DMS53 treated with DMSO at 0.1 percent for 48 hours (cell line): ENCODE data around the gene ZNF592.
A peak's percentile ranks its signal among the peaks of the same experiment; 100 is the strongest.

Experiments
- DNase-seq: peaks from one replicate; lab custom pipeline; 2025; ENCODE audit not compliant: unreplicated experiment; lab: John Stamatoyannopoulos, UW

The ZNF592 gene

DNA sequence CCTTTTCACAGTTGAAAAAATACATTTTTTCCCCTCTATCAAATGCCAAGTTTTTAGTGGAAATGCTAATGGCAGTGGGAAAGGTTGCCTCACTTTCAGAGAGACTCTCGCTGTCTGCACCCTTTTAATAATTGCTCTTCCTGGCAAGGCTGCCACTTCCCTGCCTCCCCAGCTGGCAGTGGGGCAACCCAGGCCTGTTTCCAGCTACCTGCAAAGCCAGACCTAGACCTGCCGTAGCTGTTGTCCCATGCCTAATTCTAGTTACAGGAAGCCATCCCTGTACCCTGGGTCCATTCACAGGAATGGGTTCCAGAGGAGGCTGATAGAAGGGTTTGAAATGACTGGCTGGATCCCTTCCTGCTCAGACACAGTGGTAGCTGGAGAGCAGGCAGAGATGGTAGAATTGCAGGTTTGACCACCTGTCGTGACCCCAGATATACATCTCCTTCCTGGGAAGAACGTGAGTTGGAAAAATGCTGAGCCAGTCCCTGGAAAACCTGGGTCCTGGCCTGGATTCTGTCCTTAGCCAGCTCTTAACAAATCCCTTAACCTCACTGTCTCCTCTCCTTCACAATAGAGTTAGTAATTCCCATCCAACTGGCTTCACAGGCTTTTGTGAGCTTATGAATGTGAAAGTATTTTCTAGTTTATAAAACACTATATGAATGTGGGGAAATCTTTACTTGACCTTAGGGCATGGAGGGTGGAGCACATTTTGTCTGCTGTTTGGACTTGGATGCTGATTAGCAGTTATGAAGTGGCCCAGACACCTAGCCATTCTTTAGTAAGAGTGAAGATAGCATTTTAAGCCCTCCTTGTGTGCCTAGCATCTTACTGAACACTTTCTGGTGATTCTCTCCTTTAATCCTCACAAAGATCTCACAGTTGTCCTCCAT, 55.9 kb downstream of the ZNF592 start:
- no peak for DNase-seq

DNA sequence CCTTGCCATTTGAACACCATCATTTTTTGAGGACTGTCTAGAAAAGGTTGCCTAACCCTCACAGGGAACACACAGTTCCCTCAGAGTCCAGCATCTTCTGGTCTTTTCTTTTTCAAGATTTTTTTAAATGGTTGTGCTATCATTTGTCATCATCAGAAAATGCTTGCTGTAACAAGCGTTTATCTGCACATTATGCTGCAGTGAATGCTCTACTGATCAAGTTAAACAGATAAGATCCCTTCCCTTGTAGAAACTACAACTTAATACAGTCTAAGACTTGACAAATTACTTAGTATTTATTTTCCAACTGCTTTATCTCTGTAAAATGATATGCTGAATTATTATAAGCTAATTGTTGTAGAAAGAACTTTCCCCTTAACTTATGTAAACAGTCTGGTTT, 56.8 kb downstream of the ZNF592 start:
- no peak for DNase-seq

DNA sequence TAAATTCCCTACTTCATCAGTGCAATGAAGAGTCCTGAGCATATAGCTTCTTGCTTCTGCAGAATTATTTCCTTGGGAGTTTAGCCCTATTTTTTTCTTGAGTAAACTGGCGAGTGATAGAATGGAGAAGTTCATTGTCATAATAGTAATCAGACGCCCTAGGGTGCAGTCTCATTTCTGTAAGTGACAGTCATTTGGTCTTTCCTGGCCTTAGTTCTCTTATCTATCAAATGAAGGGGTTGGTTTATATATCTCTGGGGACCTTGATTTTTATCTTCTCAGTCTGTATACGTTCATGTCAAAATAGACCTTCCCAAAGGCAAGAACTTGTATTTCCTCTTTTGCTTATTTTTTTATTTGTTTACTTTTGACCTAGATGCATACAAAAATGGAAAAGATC, 58.8 kb downstream of the ZNF592 start:
- no peak for DNase-seq

DNA sequence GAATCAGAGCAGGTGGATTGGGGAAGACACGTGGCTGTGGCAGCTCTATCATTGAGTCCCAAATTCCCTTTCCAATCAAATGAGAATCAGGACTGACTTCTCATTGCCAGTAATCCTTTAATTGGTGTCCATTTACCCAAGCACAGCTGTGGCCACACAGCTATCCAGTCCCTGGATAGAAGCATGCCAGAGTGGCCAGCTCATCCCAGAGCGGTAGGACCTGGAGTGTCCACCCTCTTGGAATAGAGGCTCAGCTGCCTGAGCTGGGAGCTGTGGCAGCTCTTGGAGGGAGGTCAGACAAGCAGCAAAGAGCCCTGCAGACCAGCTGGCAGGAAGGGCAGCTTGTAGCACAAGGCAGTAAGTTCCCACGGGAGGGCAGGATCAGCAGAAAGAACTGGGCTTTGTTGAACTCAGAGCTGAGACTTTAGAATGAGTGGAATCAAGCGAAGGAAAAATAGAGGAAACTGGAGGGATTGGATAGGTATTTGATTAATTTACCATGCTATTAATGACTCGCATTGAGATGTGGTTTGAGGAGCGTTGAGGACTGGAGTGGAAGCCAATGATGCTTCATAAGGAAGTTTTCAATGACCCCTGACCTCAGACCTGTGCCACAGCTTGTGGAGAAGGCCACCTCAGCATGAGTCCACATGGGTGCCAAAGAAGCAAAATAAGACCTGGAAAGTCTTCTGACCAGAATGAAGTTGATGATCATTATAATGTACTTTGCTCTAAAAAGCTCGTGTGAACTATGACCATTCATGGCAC, 61.9 kb downstream of the ZNF592 start:
- DNase-seq: no peak

DNA sequence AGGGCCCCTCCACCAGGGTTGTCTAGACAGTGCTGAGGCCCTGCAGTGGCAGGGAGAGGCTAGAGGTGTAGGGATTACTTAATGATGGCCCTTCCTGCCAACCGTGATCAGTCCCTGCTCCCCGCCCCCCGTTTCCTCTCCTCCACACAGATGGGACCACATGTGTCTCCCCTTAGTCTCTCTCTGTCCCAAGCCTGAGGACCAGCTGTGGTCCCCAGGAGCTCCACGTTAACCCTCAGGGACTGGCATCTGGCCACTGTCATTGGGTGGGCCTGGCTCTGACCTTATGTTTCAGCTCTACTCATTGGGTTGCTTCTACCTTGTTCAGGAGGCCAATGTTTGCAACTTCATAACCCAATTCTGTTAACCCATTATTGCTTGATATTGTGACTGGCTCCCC, 62.8 kb downstream of the ZNF592 start:
- no peak for DNase-seq

DNA sequence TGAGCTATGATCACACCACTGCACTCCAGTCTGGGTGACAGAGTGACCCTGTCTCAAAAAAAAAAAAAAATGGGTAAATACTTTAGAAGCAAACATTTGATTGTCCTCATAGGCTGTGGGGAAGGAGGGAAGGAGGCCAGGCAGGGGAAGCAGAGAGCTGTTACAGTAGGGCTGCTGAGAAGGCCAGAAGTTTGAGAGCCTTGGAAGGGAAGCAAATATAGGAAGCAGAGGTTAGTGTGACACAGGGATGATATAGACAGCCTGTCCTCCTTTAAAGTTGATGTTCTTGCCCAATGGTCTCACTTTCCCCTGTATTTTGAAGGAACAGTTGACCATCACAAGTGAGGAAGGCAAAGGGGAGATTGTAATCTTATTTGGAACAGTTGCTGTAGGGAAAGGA, 63.4 kb downstream of the ZNF592 start:
- DNase-seq: no peak

DNA sequence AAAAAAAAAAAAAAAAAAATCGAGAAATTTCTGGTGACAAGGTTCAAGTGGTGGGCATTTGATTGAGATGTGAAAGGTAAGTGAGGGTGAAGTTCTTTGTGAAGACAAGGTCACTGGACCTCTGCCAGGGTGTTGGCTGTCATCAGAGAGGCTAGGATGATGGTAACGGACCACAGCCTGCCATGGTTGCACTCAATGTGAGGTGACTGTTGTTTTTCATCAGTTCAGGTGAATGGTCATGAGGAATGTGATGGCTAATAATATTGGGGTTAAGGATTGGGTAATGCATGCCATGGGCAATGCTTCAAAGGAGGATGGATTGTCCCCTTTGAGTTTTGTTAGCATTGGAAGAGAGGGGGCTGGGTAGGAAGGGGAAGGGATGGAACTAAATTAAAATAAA, 64.5 kb downstream of the ZNF592 start:
- DNase-seq: no peak

DNA sequence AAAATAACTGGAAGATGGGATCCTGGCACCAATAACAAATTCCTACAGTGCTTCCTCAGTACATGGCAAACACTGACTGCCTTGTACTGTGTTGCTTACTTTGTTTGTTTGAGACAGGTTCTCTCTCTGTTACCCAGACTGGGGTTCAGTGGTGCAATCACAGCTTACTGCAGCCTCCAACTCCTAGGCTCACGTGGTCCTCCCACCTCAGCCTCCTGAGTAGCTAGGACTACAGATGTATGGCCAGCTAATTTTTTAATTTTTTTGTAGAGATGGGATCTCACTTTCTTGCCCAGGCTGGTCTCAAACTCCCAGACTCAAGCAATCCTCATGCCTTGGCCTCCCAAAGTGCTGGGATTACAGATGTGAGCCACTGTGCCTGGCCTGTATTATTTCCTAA, 65.0 kb downstream of the ZNF592 start:
- DNase-seq: no peak

DNA sequence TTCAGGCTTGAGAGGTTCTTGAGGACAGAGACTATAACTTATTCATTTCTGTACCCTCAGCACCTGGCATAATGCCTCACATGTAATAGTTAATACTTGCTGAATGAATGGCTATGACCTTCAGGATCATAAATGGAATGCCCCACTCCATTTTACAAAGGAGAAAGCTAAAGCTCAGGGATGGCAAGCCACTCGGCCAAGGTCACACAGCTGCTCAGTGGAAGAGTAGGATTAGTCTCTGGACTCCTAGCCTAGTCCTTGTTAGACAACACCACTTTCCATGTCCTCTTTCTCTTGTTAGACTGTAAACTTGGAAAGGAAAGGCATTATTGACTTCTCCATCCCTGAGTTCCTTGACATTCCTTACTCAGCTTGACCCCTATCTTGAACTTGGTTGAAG, 65.5 kb downstream of the ZNF592 start:
- no peak for DNase-seq

DNA sequence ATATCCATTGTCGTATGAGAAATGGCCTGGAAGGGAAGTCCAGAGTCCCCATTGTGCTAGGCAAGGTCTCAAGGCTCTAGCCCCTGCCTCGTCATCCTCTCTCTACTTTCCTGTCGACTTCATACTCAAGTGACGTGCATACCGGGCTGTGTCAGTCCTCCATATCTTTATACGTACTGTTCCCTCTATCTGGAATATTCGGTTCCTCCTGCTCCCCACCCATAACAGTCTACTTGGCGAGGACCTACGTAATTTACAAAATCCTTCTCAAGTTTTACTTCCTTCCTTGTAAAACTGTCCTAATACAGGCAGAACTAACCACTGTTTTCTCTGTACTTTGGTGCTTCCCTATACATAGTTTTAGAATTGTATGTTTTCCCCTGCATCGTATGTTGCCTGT, 66.5 kb downstream of the ZNF592 start:
- DNase-seq: no peak

DNA sequence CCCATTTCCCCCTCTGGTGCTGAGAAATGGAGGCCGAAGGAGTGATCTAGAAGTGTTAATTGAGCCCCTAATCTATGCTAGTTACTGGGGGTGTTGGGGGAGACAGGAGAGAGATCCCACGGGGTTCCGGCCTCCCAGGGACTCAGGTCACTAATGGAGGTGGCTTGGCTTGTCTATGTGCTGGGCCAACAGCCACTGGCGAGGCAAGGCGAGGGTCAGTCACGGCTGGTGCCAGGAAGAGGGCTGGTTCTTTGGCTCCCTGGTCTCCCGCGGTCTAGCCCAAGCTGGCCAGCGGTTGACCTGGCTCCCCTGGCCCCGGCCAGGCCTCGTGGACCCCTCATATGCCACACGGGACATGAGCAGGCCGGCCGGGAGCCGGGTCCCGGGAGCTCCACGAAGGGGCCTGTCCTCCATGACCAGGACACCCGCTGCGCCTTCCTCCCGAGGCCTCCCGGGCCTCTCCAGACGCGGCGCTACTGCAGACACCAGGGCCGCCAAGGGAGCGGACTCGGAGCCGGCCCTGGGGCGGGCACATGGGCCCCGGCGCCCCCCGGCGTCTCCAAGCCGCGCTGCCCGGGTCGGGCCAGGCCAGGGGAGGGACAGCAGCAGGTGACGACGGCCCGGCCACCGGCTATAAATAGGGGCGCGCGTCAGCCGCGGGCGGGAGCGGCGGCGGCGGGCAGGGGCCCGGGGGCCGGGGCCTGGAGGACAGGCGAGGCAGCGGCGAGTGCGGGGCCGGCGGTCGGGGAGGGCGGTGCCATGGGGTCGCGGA, 68.5 kb downstream of the ZNF592 start, which contains the start of gene ALPK3:
Gene ALPK3, plus strand, starts transcription at position 663 of the 772 bp plus-strand sequence. Its CDS starts 97 bp downstream, at position 760.
- peak; percentile 13 for DNase-seq

DNA sequence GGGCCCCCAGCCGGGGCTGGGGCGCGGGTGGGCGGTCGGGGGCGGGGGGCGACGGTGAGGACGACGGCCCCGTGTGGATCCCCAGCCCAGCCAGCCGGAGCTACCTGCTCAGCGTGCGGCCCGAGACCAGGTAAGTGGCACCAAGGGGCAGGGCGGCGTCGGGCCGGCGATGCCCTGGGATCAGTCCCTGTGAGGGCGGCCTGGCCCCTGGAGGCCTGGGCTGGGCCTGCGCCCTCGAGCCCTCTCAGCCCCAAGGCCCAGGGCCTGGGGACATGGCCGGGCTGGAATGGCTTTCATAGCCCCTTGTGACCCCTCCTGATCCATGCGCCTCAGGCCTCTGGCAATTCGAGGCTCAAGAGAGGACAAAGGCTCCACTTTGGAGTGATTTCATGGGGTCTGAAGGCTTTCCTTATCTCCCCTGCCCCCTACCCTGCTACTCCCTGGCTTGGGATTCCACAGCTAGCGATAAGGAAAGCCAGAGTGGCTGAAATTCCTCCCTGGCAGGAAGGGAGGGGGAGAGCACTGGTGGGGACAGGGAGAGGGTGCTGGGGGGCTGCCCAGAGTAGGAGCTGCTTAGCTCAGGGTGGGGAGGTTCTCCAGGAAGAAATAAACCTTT, 69.2 kb downstream of the ZNF592 start:
- DNase-seq: peak; percentile 19

DNA sequence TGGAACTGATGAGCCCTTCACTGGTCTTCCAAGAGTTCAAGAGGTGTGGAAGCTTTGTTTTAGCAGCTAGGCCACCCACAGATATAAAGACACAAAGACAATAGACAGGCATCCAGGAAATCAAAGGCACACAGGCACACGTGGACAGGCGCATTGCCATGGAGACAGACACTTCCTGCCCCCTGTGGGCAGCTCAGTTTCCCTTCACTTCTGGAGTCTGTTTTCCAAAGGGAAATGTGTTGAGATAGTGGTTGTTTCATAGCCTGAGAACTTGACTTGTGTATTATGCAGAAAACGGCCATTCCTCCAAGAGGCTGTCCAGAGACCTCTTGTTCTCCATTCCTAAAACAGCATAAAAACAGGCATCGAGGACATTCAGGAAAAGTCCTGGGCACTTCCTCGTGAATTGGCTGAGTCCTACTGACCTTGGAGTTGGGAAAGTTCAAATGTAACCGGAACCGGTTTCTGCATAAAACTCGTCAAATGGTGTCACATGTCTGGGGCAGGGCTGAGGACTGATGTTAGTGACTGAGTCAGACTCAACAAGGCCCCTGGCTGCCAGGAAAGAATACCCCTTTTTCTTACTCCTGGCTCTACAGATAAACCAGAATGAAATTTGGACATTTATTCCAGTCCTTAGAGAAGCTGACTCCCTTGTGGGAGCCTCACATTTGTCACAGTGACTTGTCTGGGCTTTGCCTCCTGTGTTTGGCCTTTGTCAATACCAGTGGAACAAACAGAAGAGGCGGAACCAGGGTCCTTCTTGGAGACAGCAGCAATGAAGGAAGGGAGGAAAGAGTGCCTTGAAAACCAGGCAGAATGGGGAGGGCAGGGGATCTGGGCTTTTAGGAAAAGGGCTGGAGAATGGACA, 70.1 kb downstream of the ZNF592 start:
- peak; percentile 44 for DNase-seq

DNA sequence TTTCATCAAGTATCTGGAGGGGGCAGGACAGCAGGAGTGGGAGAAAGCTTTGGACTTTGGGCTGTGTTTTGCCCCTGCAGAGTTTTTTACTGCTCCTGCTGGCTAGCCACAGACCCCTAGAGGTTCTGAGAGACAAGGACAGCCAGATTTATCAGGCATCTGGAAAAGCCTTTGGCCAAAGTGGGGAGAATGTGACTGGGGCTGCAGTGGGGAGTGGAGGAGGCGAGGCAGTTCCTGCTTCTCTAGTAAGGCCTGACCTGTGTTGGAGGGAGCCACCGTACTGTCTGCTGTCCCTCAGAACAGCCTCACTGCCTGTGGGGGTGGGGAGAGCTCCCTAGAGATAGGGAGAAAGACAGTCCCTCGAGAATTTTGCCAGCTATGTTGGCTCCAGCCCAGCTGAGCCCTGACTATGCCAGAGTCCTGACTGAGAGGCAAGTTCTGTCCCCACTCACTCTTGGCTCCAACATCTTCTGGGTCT, 70.9 kb downstream of the ZNF592 start:
- DNase-seq: no peak

DNA sequence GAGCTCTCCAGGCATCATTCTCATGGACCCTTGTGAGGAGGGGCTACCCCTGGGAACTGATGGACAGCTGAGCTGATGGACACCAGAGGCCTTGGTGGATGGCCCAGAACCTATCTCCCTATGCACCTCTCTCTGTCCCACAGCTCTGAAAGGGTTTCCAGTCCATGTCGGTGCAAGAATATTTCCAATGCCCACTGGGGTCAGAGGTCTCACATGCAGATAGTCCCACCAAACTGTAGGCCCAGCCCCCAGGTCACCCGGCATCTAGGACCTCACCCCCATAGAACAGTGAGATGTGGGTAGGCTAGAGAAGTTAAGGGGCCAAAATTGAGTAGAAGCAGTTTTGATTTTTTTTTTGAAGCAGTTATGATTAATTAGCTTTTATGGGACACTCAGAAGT, 71.4 kb downstream of the ZNF592 start:
- no peak for DNase-seq

DNA sequence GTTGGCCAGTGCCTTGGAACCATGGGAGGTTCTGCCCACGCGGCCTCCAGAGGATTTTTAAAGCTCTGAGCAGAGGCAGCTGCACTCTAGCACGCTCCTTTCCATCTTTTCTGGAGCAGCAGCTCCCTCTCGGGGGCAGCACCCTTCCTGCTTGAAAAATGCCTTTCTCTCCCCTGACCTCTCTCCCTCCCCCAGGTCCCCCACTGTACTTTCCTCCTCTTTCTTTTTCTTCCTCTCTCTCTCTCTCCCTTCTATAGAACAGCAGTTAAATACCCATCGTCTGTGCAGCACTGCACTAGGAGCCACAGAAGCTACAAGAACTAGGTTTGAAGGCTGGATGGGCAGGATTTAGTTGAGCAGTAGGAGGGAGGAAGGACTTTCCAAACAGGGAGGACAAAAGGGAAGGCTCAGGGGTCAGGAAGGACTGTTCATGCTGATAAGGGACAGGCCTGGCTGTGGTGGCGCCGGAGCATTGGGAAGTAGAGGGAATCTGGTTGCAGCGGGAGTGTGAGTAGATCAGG, 73.2 kb downstream of the ZNF592 start:
- no peak for DNase-seq

DNA sequence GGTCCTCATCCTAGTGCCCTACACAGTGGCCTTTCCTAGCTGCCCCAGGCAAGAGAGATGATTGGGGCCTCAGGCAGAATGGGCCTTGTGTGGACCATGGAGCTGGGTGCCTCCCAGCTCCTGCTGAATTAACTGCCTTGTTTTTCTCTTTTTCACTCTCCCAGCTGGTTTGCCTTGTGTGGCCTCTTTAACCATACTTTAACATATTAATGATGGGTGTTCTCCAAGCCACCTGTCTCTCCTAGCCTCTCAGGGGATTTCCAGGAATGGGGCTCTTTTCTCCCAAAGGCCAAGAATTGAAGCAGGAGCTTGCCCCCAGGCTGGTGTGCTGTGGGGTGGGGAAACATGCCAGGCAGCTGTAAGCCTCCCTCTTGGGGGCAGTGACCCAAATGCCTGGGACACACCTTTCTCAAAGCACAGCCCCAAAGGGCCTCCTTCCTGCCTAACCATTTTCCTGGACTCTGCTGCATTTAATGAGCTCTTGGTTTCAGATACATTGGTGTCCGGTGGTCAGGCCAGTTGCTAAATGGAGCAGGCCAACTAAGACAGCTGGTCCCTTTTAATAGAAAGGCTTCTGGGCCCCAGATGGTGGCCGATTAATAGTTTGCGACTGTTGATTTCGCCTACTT, 74.4 kb downstream of the ZNF592 start:
- no peak for DNase-seq

DNA sequence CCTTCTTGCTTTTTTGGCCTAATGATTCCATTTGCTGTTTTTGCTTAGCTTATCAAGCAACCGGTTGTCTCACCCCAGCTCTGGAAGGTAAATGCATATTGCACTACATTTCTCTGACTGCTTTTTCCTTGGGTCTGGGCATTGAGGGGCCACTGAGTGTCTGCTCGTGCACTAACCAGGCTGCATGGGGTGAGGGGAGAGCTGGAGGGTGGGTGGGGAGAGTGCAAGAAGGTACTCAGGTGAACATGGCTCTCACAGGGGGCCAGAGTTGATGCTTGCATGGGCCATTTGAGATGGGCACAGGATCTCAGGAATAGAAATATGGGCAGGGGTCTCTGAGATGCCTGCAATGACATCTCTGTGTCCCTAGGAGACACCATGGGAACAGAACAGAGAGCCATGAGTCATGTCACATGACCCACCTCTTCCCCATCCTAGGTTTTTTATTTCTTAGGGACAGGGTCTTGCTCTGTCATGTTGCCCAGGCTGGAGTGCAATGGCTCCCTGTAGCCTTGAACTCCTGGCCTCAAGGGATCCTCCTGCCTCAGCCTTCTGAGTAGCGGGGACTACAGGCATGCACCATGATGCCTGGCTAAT, 75.0 kb downstream of the ZNF592 start:
- no peak for DNase-seq
